ENCODE results near the gene PDX1. TPM values are rescaled to one million over a fixed set of nuclear protein-coding genes. Genes with fewer than 3 reads are reported as not detected.
"Not testable (repeated sequence)": the region's sequence is repeated elsewhere in the genome, so short reads cannot be mapped to it uniquely, and the experiment has no call there.

The PDX1 gene
- total RNA-seq, 1 donor from 2014 or later, result not detected

GRCh38 chr13:27956576-27957300 is 36.9 kb downstream of the PDX1 start:
- no peak for DNase-seq (ENCODE audit: low read depth)

GRCh38 chr13:27959976-27960361 is 40.2 kb downstream of the PDX1 start:
- DNase-seq (ENCODE audit: low read depth), result no peak

GRCh38 chr13:27960362-27961226 is 40.8 kb downstream of the PDX1 start:
- peak; percentile 65 for DNase-seq (ENCODE audit: low read depth)

GRCh38 chr13:27961227-27962085 is 41.7 kb downstream of the PDX1 start:
- no peak for DNase-seq (ENCODE audit: low read depth)

- DNase-seq (ENCODE audit: low read depth), result no peak
These were observed 42.5 kb downstream of the PDX1 start for GRCh38 chr13:27962128-27962841.

GRCh38 chr13:27962982-27963381 is 43.2 kb downstream of the PDX1 start:
- no peak for DNase-seq (ENCODE audit: low read depth)

GRCh38 chr13:27963491-27963890 is 43.7 kb downstream of the PDX1 start:
- DNase-seq (ENCODE audit: low read depth), result no peak

GRCh38 chr13:27964206-27964605 is 44.4 kb downstream of the PDX1 start:
- DNase-seq (ENCODE audit: low read depth), result not testable (repeated sequence)

- no peak for DNase-seq (ENCODE audit: low read depth)
These were observed 45.0 kb downstream of the PDX1 start for GRCh38 chr13:27964741-27965323.

GRCh38 chr13:27965343-27965739 is 45.5 kb downstream of the PDX1 start:
- DNase-seq (ENCODE audit: low read depth), result no peak

- no peak for DNase-seq (ENCODE audit: low read depth)
These were observed 46.2 kb downstream of the PDX1 start for GRCh38 chr13:27965740-27966640.

GRCh38 chr13:27966641-27967202 is 46.9 kb downstream of the PDX1 start:
- no peak for DNase-seq (ENCODE audit: low read depth)

GRCh38 chr13:27967203-27967735 is 47.5 kb downstream of the PDX1 start:
- no peak for DNase-seq (ENCODE audit: low read depth)

GRCh38 chr13:27967736-27968315 is 48.0 kb downstream of the PDX1 start:
- no peak for DNase-seq (ENCODE audit: low read depth)

- DNase-seq (ENCODE audit: low read depth), result no peak
These were observed 48.7 kb downstream of the PDX1 start for GRCh38 chr13:27968316-27969081.

GRCh38 chr13:27969082-27969865 is 49.5 kb downstream of the PDX1 start, which contains the start of gene CDX2:
Gene CDX2, minus strand, starts transcription at chr13:27969315. Its CDS starts 309 bp downstream, at chr13:27969006.
- DNase-seq (ENCODE audit: low read depth), result no peak

- no peak for DNase-seq (ENCODE audit: low read depth)
These were observed 50.0 kb downstream of the PDX1 start for GRCh38 chr13:27969866-27970229.
